GM18867 (cell line): ENCODE results near the gene PRMT6.
"Not testable (repeated sequence)": the region's sequence is repeated elsewhere in the genome, so short reads cannot be mapped to it uniquely, and the experiment has no call there.

Experiments used
- ATAC-seq: cut with Tn5 transposase; IDR thresholded peaks from one replicate; pipeline ENCODE4 v1.9.1; 2021; ENCODE audit warnings: mild to moderate bottlenecking, moderate library complexity; ENCODE audit not compliant: unreplicated experiment

Gene PRMT6

GRCh38 chr1:107091418-107091817 lies 34.9 kb downstream of the PRMT6 start:
- no peak for ATAC-seq

DNA sequence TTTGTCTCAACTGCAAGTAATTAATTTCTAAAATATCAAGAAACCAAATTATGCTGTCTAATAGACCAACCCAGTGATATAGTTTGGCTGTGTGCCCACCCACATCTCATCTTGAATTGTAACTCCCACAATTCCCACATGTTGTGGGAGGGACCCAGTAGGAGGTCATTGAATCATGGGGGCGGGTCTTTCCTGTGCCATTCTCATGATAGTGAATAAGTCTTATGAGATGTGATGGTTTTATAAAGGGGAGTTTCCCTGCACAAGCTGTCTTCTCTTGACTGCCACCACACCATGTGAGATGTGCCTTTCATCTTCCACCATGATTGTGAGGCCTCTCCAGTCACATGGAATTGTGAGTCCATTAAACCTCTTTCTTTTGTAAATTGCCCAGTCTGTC lies 36.9 kb downstream of the PRMT6 start:
- ATAC-seq = not testable (repeated sequence)

- no peak for ATAC-seq
Measured at GRCh38 chr1:107095647-107096046, 39.2 kb downstream of the PRMT6 start.

DNA sequence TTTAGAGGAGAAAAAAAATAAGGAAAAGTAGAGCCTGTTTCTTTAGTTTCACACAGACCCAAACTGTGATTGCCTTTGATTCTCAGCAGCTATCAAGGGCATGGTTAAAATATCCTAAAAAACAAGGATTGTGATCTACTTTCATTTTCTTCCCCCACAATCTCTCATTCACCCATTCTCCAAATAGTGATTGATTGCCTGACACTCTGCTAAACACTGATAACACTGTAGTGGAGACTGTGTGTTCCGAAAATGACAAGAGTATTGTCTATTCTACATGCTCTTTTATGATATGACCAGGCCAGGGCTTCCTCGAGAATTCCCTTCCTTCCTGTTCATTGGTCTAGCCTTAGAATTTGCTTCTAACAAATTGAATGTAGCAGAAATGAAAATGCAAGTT lies 40.2 kb downstream of the PRMT6 start:
- no peak for ATAC-seq

DNA sequence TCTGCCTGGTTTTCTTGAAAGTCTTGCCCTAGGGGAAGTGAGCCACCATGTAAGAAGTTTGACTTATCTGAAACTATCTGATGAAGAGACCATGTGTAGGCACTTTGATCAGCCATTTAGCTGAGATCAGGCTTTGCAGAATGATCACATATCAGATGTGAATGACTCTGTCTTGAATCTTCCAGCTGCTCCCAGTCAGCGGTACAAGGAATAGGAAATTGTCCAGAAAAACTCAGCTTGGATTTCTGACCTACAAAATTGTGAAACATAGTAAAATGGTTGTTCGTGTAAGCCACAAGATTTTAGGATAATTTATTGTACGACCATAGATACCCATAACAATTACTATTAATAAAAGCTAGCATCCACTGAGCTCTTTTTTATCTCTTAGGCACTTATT lies 42.5 kb downstream of the PRMT6 start:
- no peak for ATAC-seq

DNA sequence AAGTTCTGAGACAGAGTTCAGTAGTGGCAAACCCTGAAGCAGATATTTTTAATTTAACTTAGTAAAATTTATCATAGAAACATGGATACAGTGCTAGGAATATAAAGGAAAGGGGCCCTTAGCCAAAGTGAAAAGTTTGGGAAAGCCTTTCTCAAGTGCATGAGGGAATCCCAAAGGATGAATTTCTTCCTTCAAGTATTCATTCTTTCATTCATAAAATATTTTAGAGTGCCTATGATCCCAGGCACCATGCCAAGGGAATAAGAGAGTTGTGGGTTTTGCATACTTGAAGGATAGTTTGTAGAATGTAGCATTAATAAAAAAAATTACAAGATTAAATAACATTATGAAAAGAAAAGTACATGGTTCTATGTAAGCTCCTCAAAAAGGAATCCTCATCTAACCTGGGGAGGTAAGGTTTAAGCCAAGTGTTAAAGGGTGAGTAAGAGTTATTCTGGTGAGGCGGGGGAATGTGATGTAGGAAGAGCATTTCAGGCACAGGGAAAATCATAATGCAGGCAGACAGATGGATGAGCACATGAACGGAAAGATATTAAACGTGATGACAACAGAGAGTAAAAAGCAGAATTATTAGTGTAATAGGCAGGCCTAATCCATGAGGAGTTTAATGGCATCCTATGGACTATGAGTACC lies 44.0 kb downstream of the PRMT6 start:
- no peak for ATAC-seq

- no peak for ATAC-seq
Measured at GRCh38 chr1:107105914-107106313, 49.4 kb downstream of the PRMT6 start.
